BLaER1 treated with 17β-estradiol and CSF1 and Interleukin-3, amounts not matched to agents 10 nM and 100 nM (cell line): ENCODE data around the gene KRTCAP2.
"Not testable (repeated sequence)": the region's sequence is repeated elsewhere in the genome, so short reads cannot be mapped to it uniquely, and the experiment has no call there.

Source experiments
- H3K27ac ChIP-seq, 11 experiments: shearing (Covaris generic); formaldehyde crosslinking; 2 replicates each; pipeline ENCODE4 v1.8.1; 2022
- H3K27me3 ChIP-seq, 11 experiments: shearing (Covaris generic); formaldehyde crosslinking; 2 replicates each; pipeline ENCODE4 v1.8.1; 2022
- H3K36me3 ChIP-seq, 11 experiments: shearing (Covaris generic); formaldehyde crosslinking; 2 replicates each; pipeline ENCODE4 v1.8.1; 2022
- H3K4me1 ChIP-seq, 10 experiments: shearing (Covaris generic); formaldehyde crosslinking; 2 replicates each; pipeline ENCODE4 v1.8.1; 2022
- H3K4me2 ChIP-seq, 11 experiments: shearing (Covaris generic); formaldehyde crosslinking; 2 replicates each; pipeline ENCODE4 v1.8.1; 2022
- H3K4me3 ChIP-seq, 10 experiments: shearing (Covaris generic); formaldehyde crosslinking; 2 replicates each; pipeline ENCODE4 v1.8.1; 2022
- H3K9ac ChIP-seq, 11 experiments: shearing (Covaris generic); formaldehyde crosslinking; 2 replicates each; pipeline ENCODE4 v1.8.1; 2022
- H3K9me3 ChIP-seq, 11 experiments: shearing (Covaris generic); formaldehyde crosslinking; replicated peaks in 1 of 11; 2 replicates each; pipeline ENCODE4 v1.8.1; 2022
- H4K20me1 ChIP-seq, 11 experiments: shearing (Covaris generic); formaldehyde crosslinking; 2 replicates each; pipeline ENCODE4 v1.8.1; 2022
- Cebpa-rat ChIP-seq, 11 experiments: shearing (Covaris generic); IDR thresholded peaks; 2 replicates each; pipeline ENCODE4 v1.8.1; 2022

Gene KRTCAP2

DNA sequence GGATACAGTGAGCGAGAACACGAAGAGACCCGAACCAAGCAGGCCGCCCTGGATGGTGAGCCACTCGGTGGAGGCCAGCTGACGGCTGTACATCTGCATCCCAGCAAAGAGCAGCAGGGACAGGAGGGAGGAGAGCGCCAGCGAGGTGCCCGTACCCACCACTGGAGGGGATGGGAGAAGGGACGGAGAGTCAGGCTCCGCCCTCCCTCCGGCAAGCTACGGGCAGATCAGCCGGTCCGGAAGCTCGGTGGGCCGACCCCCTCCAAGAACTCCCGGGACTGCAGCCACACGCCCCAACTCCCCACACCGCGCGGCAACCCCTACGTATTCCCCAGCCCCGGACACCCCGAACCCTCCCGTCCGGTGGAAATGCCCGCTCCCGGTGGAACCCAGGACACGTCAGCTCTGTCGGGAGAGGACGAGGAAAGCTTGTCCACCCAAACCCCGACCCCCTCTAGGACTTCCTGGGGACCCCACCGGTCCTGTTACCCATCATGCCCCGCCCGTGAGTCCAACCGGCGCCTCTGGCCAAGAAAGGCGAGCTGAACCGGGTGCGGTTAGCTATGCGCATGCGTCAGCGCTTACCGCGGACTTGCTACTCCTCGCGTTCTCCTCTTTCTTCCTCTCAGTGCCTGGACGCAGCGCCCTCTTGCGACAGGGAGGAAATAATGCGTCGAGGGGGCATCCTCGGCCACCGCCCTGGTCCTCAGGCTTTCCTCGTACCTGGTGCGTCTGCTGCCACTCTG, at the start of gene KRTCAP2:
TSS of gene KRTCAP2 (minus strand) at position 573 of the 746 bp plus-strand sequence. CDS start at position 493, 80 bp downstream.
- Histone ChIP-seq H3K4me3 (peak within 1 kb of the TSS; percentile 73 to 93 (median 84)), H3K4me1 (peaks cover 47 to 68% (median 62%) of the 10 kb centered on the region in 10 experiments), H4K20me1 (peaks cover 0 to 21% (median 0%) of the 10 kb centered on the region in 11 experiments; a peak in 5 of 22 replicates), H3K4me2 (peak within 1 kb of the TSS; percentile 90 to 99 (median 97)), H3K9me3 (no peaks in the 10 kb centered on the region), H3K36me3 (peaks cover 37 to 50% (median 43%) of the 10 kb centered on the region in 11 experiments), H3K27ac (peak within 1 kb of the TSS; percentile 84 to 95 (median 91)), H3K27me3 (no peaks in the 10 kb centered on the region), H3K9ac (peak within 1 kb of the TSS; percentile 86 to 97 (median 92))
- no peak for TF ChIP-seq Cebpa-rat (IDR thresholded peaks at IDR 0.05)

DNA sequence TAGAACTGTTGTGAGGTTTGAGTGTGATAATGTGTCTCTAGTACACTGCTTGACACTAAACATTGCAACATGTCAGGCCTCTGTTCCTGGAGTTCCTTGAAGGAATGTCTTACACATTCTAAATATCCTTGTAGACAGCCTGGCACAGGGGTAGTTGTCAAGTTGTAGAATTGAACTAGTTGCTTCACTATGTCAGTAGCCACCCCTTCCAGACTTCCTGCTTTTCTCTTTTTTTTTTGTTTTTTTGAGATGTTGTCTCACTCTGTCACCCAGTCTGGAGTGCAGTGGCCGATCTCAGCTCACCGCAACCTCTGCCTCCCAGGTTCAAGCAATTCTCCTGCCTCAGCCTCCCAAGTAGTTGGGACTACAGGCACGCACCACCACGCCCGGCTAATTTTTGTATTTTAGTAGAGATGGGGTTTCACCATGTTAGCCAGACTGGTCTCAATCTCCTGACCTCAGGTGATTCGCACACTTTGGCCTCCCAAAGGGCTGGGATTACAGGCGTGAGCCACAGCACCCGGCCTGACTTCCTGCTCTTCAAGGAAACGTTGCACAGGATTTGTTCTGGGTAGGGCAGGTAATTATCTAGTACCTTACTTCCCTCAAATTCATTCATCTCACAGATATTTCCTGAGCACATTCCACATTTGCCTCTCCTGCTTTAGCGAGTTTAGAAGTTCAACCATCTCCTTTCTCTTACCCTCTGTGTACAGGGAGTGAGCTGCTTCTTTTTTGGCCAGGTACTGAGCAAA, 47.3 kb upstream of the KRTCAP2 start:
- not testable (repeated sequence) for H3K9me3 ChIP-seq, H3K4me3 ChIP-seq, H4K20me1 ChIP-seq, H3K27me3 ChIP-seq, H3K9ac ChIP-seq
- H3K4me1 ChIP-seq: peaks cover 53 to 68% (median 64%) of the 10 kb centered on the region in 10 experiments
- H3K27ac ChIP-seq: peak overlapping the region in 6 of 11 experiments; percentile 23 to 69 (median 62); a peak in 8 of 22 replicates
- H3K4me2 ChIP-seq: peak overlapping the region in 6 of 11 experiments; percentile 40 to 79 (median 67); a peak in 10 of 22 replicates
- H3K36me3 ChIP-seq: peaks cover 8 to 27% (median 17%) of the 10 kb centered on the region in 11 experiments; a peak in 20 of 22 replicates

DNA sequence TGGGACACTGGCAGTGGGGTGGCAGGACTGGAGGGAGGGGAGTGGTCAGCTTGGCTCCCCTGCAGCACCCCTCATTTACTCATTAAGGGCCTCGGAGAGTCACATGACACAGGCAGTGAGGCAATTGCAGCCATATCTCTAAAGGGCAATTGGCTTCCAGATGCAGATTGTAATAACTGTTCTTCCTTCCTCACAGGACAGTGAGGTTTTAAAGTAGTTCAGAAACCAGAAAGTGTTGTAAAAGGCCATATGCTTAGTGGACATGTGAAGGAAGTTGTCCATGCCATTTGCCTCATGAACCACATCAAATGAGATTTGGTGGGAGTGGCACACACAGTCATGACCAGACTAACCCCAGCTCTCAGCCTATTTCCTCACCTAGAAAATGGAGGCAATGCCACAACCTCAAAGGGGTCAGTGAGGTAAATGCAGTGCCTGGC, 46.5 kb upstream of the KRTCAP2 start:
- Histone ChIP-seq H3K9ac (peak overlapping the region in 3 of 11 experiments; percentile 0 to 38 (median 3); a peak in 1 of 22 replicates), H3K36me3 (peaks cover 10 to 35% (median 18%) of the 10 kb centered on the region in 11 experiments; a peak in 20 of 22 replicates), H3K27ac (peak overlapping the region in 8 of 11 experiments; percentile 19 to 69 (median 50); a peak in 9 of 22 replicates), H3K9me3 (no peaks in the 10 kb centered on the region), H3K4me2 (peak overlapping the region; percentile 10 to 79 (median 46); a peak in 18 of 22 replicates), H4K20me1 (no peaks in the 10 kb centered on the region; a peak in 1 of 22 replicates), H3K4me1 (peaks cover 46 to 60% (median 57%) of the 10 kb centered on the region in 10 experiments), H3K4me3 (no peak overlapping the region), H3K27me3 (no peaks in the 10 kb centered on the region)
- no peak for TF ChIP-seq Cebpa-rat (IDR thresholded peaks at IDR 0.05)

DNA sequence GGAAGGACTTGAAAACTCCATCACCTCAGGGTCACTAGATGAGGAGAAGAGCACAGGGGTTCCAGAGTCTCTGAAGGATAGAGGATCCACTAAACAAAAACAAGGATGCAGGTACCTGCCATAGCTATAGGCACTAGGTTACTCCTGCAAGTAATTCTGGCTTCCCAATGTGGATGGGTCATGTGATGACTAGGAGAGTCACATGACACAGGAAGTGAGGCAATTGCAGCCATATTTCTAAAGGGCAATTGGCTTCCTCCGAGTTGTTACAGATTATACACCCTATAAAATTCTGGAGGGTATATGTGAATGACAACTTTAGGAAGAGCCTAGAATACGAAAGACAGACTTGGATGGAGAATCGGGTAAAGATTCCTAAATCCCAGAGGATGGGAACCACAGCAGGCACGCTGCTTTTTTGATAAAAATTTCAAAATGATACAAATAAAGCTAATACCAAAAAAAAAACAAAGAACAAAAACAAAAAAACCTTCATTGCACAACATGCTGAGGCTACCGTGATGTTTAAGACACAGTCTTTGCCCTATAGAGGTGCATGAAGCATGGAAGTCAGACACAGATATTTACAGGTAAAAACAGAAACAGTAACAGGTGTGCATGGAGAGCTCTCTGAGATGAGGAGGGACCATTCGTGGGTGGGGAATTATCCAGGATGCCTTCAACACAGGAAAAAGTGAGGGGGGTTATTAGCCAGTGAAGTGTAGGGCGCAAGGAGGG, 45.9 kb upstream of the KRTCAP2 start:
- peak overlapping the region in 8 of 11 experiments; percentile 7 to 69 (median 48); a peak in 9 of 22 replicates for H3K27ac ChIP-seq
- H3K9me3 ChIP-seq: no peaks in the 10 kb centered on the region
- H3K27me3 ChIP-seq: no peaks in the 10 kb centered on the region
- H3K9ac ChIP-seq: peak overlapping the region in 3 of 11 experiments; percentile 0 to 38 (median 3); a peak in 1 of 22 replicates
- peak overlapping the region; percentile 10 to 79 (median 46); a peak in 18 of 22 replicates for H3K4me2 ChIP-seq
- peaks cover 10 to 36% (median 18%) of the 10 kb centered on the region in 11 experiments; a peak in 20 of 22 replicates for H3K36me3 ChIP-seq
- no peak for TF ChIP-seq Cebpa-rat (IDR thresholded peaks at IDR 0.05)
- H4K20me1 ChIP-seq: no peaks in the 10 kb centered on the region; a peak in 1 of 22 replicates
- H3K4me1 ChIP-seq: peaks cover 40 to 54% (median 51%) of the 10 kb centered on the region in 10 experiments
- H3K4me3 ChIP-seq: no peak overlapping the region

DNA sequence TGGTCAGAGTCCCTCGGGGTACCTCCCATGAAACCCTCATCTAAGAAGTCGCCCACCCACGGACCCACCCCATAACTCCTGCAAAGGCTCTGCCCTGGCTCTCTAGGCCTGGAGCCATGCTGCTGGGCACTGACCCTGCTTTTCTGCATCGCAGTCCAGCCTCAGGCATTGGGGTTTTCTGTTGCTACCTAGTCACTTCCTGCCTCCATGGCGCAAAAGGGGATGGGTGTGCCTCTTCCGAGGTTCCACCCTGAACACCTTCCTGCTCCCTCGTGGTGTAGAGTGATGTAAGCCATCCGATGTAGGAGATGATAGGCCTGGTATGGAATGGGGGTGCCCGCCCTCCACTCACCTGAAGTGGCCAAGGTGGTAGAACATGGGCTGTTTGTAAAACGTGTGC, 41.6 kb upstream of the KRTCAP2 start:
- Histone ChIP-seq H3K4me1 (peaks cover 16 to 26% (median 21%) of the 10 kb centered on the region in 10 experiments), H3K36me3 (peaks cover 10 to 53% (median 29%) of the 10 kb centered on the region in 11 experiments; a peak in 20 of 22 replicates)
- not testable (repeated sequence) for H3K9ac ChIP-seq, H4K20me1 ChIP-seq, H3K27me3 ChIP-seq, H3K9me3 ChIP-seq, H3K4me2 ChIP-seq, H3K27ac ChIP-seq, H3K4me3 ChIP-seq

DNA sequence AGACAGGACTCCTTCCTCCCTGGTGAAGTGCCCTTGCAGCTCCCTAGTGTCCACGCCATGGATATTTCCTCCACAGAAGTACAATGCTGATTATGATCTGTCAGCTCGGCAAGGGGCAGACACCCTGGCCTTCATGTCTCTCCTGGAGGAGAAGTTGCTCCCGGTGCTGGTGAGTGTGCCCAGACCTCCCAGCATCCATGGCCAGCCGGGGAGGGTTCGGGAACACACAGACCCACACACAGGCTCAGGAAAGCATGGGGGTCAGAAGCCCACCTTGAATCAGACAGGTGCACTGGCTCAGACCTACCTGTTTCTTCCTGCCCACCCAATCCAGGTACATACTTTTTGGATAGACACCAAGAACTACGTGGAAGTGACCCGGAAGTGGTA, 38.9 kb upstream of the KRTCAP2 start:
- not testable (repeated sequence) for H4K20me1 ChIP-seq, H3K4me2 ChIP-seq, H3K9me3 ChIP-seq, H3K9ac ChIP-seq, H3K27ac ChIP-seq, H3K4me3 ChIP-seq, H3K27me3 ChIP-seq
- H3K36me3 ChIP-seq: peaks cover 10 to 44% (median 24%) of the 10 kb centered on the region in 11 experiments; a peak in 20 of 22 replicates
- peaks cover 27 to 34% (median 29%) of the 10 kb centered on the region in 10 experiments for H3K4me1 ChIP-seq

DNA sequence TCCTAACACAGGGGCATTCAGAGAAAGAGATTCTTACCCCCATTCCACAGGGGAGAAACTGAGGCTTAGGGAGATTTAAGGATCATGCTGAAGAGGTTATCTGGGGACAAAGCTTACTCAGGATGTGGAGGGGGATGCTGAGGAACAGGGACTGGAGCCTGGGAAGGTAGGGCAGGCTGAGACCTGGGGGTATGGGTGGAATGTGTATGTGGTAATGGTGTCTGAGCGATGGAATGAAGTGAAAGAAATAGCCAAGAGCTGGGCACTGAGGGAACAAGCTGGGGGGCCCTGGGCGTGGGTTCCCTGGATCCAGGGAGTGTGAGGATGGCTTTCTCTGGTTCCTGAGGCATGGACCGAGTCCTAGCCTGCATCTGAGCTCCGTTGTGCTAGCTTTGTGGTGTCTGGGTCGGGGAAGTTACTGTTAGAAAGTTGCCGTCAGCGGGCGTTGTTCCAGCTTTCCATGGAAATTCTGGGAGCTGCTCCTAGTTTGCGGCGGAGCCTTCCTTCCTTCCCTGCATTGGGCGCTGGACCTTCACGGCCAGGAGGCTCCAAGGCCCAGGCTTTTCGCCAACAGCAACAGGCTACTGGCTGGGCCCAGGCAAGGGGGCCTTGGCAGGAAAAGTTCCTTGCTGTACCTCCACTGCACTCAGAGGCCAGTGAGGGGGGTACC, 38.4 kb upstream of the KRTCAP2 start:
- peaks cover 33 to 40% (median 35%) of the 10 kb centered on the region in 10 experiments for H3K4me1 ChIP-seq

More for the DNA sequence above, 38.4 kb upstream of the KRTCAP2 start:
- not testable (repeated sequence) for H3K27me3 ChIP-seq, H3K4me2 ChIP-seq, H4K20me1 ChIP-seq, H3K27ac ChIP-seq, H3K9me3 ChIP-seq, H3K9ac ChIP-seq, H3K4me3 ChIP-seq
- peaks cover 10 to 41% (median 22%) of the 10 kb centered on the region in 11 experiments; a peak in 20 of 22 replicates for H3K36me3 ChIP-seq
